Liver (tissue), 9 donors: ENCODE data around the gene STK11IP. TPM values are rescaled to one million over a fixed set of nuclear protein-coding genes. Genes with fewer than 3 reads are reported as not detected.

ENCODE experiments used
- DNase-seq: peaks from one replicate; pipeline ENCODE4 v3.0.0-alpha.2; 2017; ENCODE audit warnings: low spot score
- H3K27ac ChIP-seq, 2 donors: one replicate each; pipeline ENCODE4 v1.7.0; 2013; ENCODE audit warnings: inconsistent platforms in 2 of 2, low read length in 2 of 2, control low read depth in 1 of 2, low read depth in 1 of 2, mild to moderate bottlenecking in 1 of 2
- H3K27me3 ChIP-seq, 4 donors: one replicate each; pipeline versions ENCODE4 v1.6.1 to v1.7.0; 2013; ENCODE audit warnings: low read length in 3 of 4, inconsistent platforms in 1 of 4, mild to moderate bottlenecking in 1 of 4, moderate library complexity in 1 of 4; ENCODE audit not compliant: control insufficient read depth in 4 of 4, insufficient read depth in 4 of 4
- H3K36me3 ChIP-seq, 4 donors: one replicate each; pipeline versions ENCODE4 v1.6.1 to v1.7.0; 2013; ENCODE audit warnings: low read length in 3 of 4, mild to moderate bottlenecking in 3 of 4, low read depth in 1 of 4, moderate library complexity in 1 of 4; ENCODE audit not compliant: control insufficient read depth in 4 of 4, insufficient read depth in 3 of 4
- H3K4me1 ChIP-seq, 4 donors: one replicate each; pipeline versions ENCODE4 v1.6.1 to v1.7.0; 2013; ENCODE audit warnings: low read length in 3 of 4, mild to moderate bottlenecking in 3 of 4, moderate library complexity in 1 of 4; ENCODE audit not compliant: control insufficient read depth in 4 of 4, insufficient read depth in 4 of 4
- H3K4me3 ChIP-seq, 3 donors: one replicate each; pipeline versions ENCODE4 v1.6.1 to v1.7.0; 2013; ENCODE audit warnings: low read length in 3 of 3, control low read depth in 1 of 3, low read depth in 1 of 3, mild to moderate bottlenecking in 1 of 3
- H3K9ac ChIP-seq, 2 donors: one replicate each; pipeline ENCODE4 v1.7.0; 2013; ENCODE audit warnings: low read length in 2 of 2, mild to moderate bottlenecking in 2 of 2, moderate library complexity in 2 of 2, control low read depth in 1 of 2, low read depth in 1 of 2
- H3K9me3 ChIP-seq, 4 donors: one replicate each; pipeline versions ENCODE4 v1.6.1 to v1.7.0; 2013; ENCODE audit warnings: low read length in 3 of 4; ENCODE audit not compliant: control insufficient read depth in 4 of 4
- EGR1 ChIP-seq, 2 donors: IDR thresholded peaks; 2 replicates each; pipeline ENCODE4 v1.6.1; 2016 to 2018; ENCODE audit warnings: antibody characterized with exemption in 2 of 2, low read depth in 2 of 2
- FOXA1 ChIP-seq: IDR thresholded peaks from 2 replicates; pipeline ENCODE4 v1.6.1; 2016; ENCODE audit warnings: antibody characterized with exemption
- FOXA2 ChIP-seq: IDR thresholded peaks from 2 replicates; pipeline ENCODE4 v1.6.1; 2016; ENCODE audit warnings: antibody characterized with exemption
- GABPA ChIP-seq, 2 donors: IDR thresholded peaks in 1 of 2; conservative IDR thresholded peaks in 1 of 2; 2 replicates each; pipeline ENCODE4 v1.6.1; 2016; ENCODE audit warnings: antibody characterized with exemption in 2 of 2, mild to moderate bottlenecking in 1 of 2, moderate library complexity in 1 of 2
- HNF4A ChIP-seq, 2 donors: conservative IDR thresholded peaks; 2 replicates each; pipeline ENCODE4 v1.6.1; 2016; ENCODE audit warnings: antibody characterized with exemption in 2 of 2, mild to moderate bottlenecking in 2 of 2
- HNF4G ChIP-seq: IDR thresholded peaks from 2 replicates; pipeline ENCODE4 v1.6.1; 2016; ENCODE audit warnings: antibody characterized with exemption
- JUND ChIP-seq, 2 donors: IDR thresholded peaks; 2 replicates each; pipeline ENCODE4 v1.6.1; 2016; ENCODE audit warnings: antibody characterized with exemption in 2 of 2
- NR2F2 ChIP-seq: IDR thresholded peaks from 2 replicates; pipeline ENCODE4 v1.6.1; 2016; ENCODE audit warnings: antibody characterized with exemption
- RAD21 ChIP-seq, 2 donors: IDR thresholded peaks; 2 replicates each; pipeline ENCODE4 v1.6.1; 2016; ENCODE audit warnings: antibody characterized with exemption in 2 of 2, mild to moderate bottlenecking in 2 of 2
- RXRA ChIP-seq, 2 donors: IDR thresholded peaks; 2 replicates each; pipeline ENCODE4 v1.6.1; 2017 to 2018; ENCODE audit warnings: antibody characterized with exemption in 2 of 2, mild to moderate bottlenecking in 1 of 2
- SP1 ChIP-seq: IDR thresholded peaks from 2 replicates; pipeline ENCODE4 v1.6.1; 2018; ENCODE audit warnings: antibody characterized with exemption, mild to moderate bottlenecking
- TAF1 ChIP-seq: conservative IDR thresholded peaks from 2 replicates; pipeline ENCODE4 v1.6.1; 2016; ENCODE audit warnings: antibody characterized with exemption, mild to moderate bottlenecking
- YY1 ChIP-seq: IDR thresholded peaks from 2 replicates; pipeline ENCODE4 v1.6.1; 2016; ENCODE audit warnings: antibody characterized with exemption, mild to moderate bottlenecking
- WGBS: extraction: QIAGEN DNeasy Blood & Tissue Kit; methylation state at CpG from one replicate; pipeline ENCODE4 v1.1.7; 2013; 5-methylcytosine and 5-hydroxymethylcytosine counted together
- polyA plus RNA-seq, 2 donors: library from polyadenylated mRNA; stranded (reverse) in 1 of 2; unstranded in 1 of 2; fragments of 200-250 nt in 1 of 2; fragments of >200 nt in 1 of 2; fragmentation: Nextera tagmentation in 1 of 2; extraction: Ambion mirVana in 1 of 2; gene quantifications; one replicate each; pipeline versions ENCODE4 v1.2.1 to v1.2.3, GENCODE V29; 2013 to 2015
- total RNA-seq, 2 donors: library from RNA; depleted of rRNA; stranded (reverse); fragments of >200 nt; gene quantifications; one replicate each; pipeline ENCODE4 v1.2.3, GENCODE V29; 2014
- TF ChIP-seq, protein P1 (sequence below): IDR thresholded peaks from 2 replicates; pipeline ENCODE4 v1.6.1; 2016; ENCODE audit warnings: antibody characterized with exemption
- TF ChIP-seq, protein P2 (sequence below): IDR thresholded peaks from 2 replicates; pipeline ENCODE4 v1.6.1; 2016; ENCODE audit warnings: antibody characterized with exemption
- TF ChIP-seq, protein P3 (sequence below): IDR thresholded peaks from 2 replicates; pipeline ENCODE4 v1.6.1; 2016; ENCODE audit warnings: antibody characterized with exemption, mild to moderate bottlenecking
- TF ChIP-seq, protein P4 (sequence below): fragments of 150-350 bp; IDR thresholded peaks from 2 replicates; pipeline ENCODE4 v1.5.1; 2017; ENCODE audit warnings: improper control_type of control experiment, low read depth, low read length; ENCODE audit not compliant: missing input control
- TF ChIP-seq, protein P5 (sequence below): IDR thresholded peaks from 2 replicates; pipeline ENCODE4 v1.6.1; 2016; ENCODE audit warnings: antibody characterized with exemption
- donor health status: healthy.
- donor health status: healthy.
- donor health status: healthy.
- donor health status: healthy.
- donor health status: healthy.

STK11IP gene
- total and polyA plus RNA-seq, 4 donors: 2.9 to 8.4 (median 6.4) TPM

DNA sequence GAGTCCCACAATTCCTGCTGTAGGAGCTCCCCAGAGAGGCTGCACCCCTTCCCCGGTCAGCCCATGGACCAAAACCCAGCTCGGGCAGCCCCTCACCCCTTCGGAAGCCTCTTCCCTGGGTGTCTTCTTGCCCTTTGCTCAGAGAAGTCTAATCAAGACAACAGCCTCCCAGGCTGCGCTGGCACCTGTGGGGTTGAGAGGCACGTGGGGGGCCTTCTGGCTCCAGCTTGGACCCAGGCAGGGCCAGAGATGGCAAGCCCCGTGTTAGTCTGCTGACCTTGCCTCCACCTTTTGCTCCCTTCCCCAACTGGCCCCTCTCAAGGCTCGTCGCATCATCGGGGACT is 40.2 kb downstream of the STK11IP start:
- WGBS: 83% methylated on average over 9 of the region's 9 CpGs
- DNase-seq: no peak
- H3K27ac ChIP-seq: no peak overlapping the region
- H3K4me1 ChIP-seq: peaks cover 0 to 4% (median 2%) of the 10 kb centered on the region in 4 donors
- no peak for TF ChIP-seq NR2F2
- TF ChIP-seq EGR1 (IDR thresholded peaks at IDR 0.05; ENCODE audit: low read depth in 2 of 2): no peak
- no peak for TF ChIP-seq RAD21 (IDR thresholded peaks at IDR 0.05)
- no peak for TF ChIP-seq HNF4A (conservative IDR thresholded peaks at IDR 0.05)
- TF ChIP-seq, protein P1, sequence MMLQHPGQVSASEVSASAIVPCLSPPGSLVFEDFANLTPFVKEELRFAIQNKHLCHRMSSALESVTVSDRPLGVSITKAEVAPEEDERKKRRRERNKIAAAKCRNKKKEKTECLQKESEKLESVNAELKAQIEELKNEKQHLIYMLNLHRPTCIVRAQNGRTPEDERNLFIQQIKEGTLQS: no peak
- TF ChIP-seq YY1: no peak
- no peak for TF ChIP-seq GABPA (IDR thresholded peaks at IDR 0.05 in 1 of 2, conservative IDR thresholded peaks at IDR 0.05 in 1 of 2)
- TF ChIP-seq FOXA1: no peak
- TF ChIP-seq RXRA (IDR thresholded peaks at IDR 0.05): no peak
- TF ChIP-seq TAF1: no peak
- no peak for TF ChIP-seq SP1
- TF ChIP-seq, protein P2, sequence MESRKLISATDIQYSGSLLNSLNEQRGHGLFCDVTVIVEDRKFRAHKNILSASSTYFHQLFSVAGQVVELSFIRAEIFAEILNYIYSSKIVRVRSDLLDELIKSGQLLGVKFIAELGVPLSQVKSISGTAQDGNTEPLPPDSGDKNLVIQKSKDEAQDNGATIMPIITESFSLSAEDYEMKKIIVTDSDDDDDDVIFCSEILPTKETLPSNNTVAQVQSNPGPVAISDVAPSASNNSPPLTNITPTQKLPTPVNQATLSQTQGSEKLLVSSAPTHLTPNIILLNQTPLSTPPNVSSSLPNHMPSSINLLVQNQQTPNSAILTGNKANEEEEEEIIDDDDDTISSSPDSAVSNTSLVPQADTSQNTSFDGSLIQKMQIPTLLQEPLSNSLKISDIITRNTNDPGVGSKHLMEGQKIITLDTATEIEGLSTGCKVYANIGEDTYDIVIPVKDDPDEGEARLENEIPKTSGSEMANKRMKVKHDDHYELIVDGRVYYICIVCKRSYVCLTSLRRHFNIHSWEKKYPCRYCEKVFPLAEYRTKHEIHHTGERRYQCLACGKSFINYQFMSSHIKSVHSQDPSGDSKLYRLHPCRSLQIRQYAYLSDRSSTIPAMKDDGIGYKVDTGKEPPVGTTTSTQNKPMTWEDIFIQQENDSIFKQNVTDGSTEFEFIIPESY: no peak
- TF ChIP-seq, protein P3, sequence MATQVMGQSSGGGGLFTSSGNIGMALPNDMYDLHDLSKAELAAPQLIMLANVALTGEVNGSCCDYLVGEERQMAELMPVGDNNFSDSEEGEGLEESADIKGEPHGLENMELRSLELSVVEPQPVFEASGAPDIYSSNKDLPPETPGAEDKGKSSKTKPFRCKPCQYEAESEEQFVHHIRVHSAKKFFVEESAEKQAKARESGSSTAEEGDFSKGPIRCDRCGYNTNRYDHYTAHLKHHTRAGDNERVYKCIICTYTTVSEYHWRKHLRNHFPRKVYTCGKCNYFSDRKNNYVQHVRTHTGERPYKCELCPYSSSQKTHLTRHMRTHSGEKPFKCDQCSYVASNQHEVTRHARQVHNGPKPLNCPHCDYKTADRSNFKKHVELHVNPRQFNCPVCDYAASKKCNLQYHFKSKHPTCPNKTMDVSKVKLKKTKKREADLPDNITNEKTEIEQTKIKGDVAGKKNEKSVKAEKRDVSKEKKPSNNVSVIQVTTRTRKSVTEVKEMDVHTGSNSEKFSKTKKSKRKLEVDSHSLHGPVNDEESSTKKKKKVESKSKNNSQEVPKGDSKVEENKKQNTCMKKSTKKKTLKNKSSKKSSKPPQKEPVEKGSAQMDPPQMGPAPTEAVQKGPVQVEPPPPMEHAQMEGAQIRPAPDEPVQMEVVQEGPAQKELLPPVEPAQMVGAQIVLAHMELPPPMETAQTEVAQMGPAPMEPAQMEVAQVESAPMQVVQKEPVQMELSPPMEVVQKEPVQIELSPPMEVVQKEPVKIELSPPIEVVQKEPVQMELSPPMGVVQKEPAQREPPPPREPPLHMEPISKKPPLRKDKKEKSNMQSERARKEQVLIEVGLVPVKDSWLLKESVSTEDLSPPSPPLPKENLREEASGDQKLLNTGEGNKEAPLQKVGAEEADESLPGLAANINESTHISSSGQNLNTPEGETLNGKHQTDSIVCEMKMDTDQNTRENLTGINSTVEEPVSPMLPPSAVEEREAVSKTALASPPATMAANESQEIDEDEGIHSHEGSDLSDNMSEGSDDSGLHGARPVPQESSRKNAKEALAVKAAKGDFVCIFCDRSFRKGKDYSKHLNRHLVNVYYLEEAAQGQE: no peak
- TF ChIP-seq JUND (IDR thresholded peaks at IDR 0.05): no peak
- no peak for TF ChIP-seq HNF4G
- TF ChIP-seq, protein P4, sequence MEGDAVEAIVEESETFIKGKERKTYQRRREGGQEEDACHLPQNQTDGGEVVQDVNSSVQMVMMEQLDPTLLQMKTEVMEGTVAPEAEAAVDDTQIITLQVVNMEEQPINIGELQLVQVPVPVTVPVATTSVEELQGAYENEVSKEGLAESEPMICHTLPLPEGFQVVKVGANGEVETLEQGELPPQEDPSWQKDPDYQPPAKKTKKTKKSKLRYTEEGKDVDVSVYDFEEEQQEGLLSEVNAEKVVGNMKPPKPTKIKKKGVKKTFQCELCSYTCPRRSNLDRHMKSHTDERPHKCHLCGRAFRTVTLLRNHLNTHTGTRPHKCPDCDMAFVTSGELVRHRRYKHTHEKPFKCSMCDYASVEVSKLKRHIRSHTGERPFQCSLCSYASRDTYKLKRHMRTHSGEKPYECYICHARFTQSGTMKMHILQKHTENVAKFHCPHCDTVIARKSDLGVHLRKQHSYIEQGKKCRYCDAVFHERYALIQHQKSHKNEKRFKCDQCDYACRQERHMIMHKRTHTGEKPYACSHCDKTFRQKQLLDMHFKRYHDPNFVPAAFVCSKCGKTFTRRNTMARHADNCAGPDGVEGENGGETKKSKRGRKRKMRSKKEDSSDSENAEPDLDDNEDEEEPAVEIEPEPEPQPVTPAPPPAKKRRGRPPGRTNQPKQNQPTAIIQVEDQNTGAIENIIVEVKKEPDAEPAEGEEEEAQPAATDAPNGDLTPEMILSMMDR: no peak
- H3K9me3 ChIP-seq: no peaks in the 10 kb centered on the region
- no peak overlapping the region for H3K4me3 ChIP-seq
- no peaks in the 10 kb centered on the region for H3K36me3 ChIP-seq
- no peak overlapping the region for H3K9ac ChIP-seq
- H3K27me3 ChIP-seq: no peaks in the 10 kb centered on the region

DNA sequence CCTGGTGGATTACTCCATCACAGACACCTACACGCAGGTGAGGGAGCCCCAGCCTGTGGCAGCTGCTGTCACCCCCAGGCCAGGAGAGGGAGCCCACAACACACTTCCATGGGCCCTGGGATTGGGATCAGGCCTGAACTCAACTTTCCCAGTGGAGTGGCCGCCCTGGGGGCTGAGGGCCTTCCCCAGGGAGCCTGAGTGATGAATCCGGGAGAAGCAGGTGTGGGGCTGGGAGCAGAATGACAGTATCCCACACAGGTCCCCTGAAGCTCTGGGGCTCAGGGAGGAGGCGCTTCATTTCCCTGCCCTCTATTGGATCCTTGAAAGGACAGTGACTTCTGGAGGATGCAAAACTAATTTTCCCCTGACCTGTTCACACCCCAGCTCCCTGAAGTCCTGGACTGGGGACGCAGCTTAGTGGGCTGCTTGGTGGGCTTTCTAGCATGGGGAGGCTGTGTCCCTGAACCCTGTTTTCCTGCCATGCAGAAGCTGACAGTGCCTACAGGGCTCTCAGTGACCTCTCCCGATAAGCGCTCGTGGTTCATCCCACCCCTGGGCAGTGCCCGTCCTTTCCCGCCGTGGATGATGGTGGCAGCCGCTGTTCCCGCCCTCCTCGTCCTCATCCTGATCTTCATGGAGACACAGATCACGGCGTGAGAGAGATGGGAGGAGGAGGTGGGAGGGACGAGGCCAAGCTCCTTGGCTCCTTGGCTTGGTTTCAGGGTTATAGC is 40.7 kb downstream of the STK11IP start:
- no peaks in the 10 kb centered on the region for H3K36me3 ChIP-seq
- TF ChIP-seq, protein P5, sequence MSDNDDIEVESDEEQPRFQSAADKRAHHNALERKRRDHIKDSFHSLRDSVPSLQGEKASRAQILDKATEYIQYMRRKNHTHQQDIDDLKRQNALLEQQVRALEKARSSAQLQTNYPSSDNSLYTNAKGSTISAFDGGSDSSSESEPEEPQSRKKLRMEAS: no peak
- TF ChIP-seq FOXA2 (no peak), YY1 (no peak), EGR1 (IDR thresholded peaks at IDR 0.05; ENCODE audit: low read depth in 2 of 2) (no peak), JUND (IDR thresholded peaks at IDR 0.05) (no peak), NR2F2 (no peak)
- TF ChIP-seq, protein P4: no peak
- 80% methylated on average over 17 of the region's 17 CpGs for WGBS
- H3K9me3 ChIP-seq: no peaks in the 10 kb centered on the region
- H3K4me3 ChIP-seq: no peak overlapping the region
- no peak overlapping the region for H3K9ac ChIP-seq
- H3K27me3 ChIP-seq: no peaks in the 10 kb centered on the region
- H3K4me1 ChIP-seq: peaks cover 0 to 4% (median 2%) of the 10 kb centered on the region in 4 donors
- no peak overlapping the region for H3K27ac ChIP-seq
- DNase-seq: no peak
